A549 (cell line): Measurements from ENCODE around the gene TEX2. TPM values are rescaled to one million over a fixed set of nuclear protein-coding genes. Genes with fewer than 3 reads are reported as not detected.

ENCODE experiments used
- ATAC-seq, 2 experiments: fragments of 200-7000 bp in 1 of 2; fragments of >200 bp in 1 of 2; cut with Nextera tagmentation in 1 of 2; cut with Tn5 transposase in 1 of 2; 3 replicates each; pipeline versions ENCODE4 v1.8.0 to v1.9.1; 2018 to 2020; ENCODE audit warnings: mild to moderate bottlenecking in 1 of 2, moderate library complexity in 1 of 2
- CTCF ChIA-PET: fragments of 300-600 bp; sonication (Branson Sonifier 250); formaldehyde crosslinking; extraction: SDS; loops from one replicate; lab custom pipeline; 2021; ENCODE audit warnings: antibody characterized with exemption, inconsistent platforms; lab: Yijun Ruan, JAX
- POLR2A ChIA-PET: fragments of 350-600 bp; formaldehyde crosslinking; extraction: SDS; loops from one replicate; lab custom pipeline; 2021; ENCODE audit warnings: antibody characterized with exemption, inconsistent platforms; lab: Yijun Ruan, JAX
- DNase-seq, 2 experiments: peaks; one replicate each; pipeline versions ENCODE4 v3.0.0 to v3.0.0-alpha.2; 2011 to 2016; ENCODE audit warnings: low read depth in 1 of 2, low spot score in 1 of 2
- FAIRE-seq: peaks from 2 replicates; lab custom pipeline; 2011; peaks lifted over from hg19 to GRCh38; lab: Jason Lieb, UNC
- H3K27ac ChIP-seq, 2 experiments: fragments of >200 bp; sonication (Bioruptor Twin); formaldehyde crosslinking; 3 replicates each; pipeline ENCODE4 v1.5.1; 2016 to 2017
- H3K4me1 ChIP-seq: fragments of >200 bp; sonication (Bioruptor Twin); formaldehyde crosslinking; 3 replicates; pipeline ENCODE4 v1.6.1; 2016
- H3K4me2 ChIP-seq: fragments of >200 bp; sonication (Bioruptor Twin); formaldehyde crosslinking; 3 replicates; pipeline ENCODE4 v1.6.1; 2016
- H3K4me3 ChIP-seq: fragments of >200 bp; sonication (Bioruptor Twin); formaldehyde crosslinking; 3 replicates; pipeline ENCODE4 v1.5.1; 2016
- H3K9me3 ChIP-seq: fragments of >200 bp; sonication (Bioruptor Twin); formaldehyde crosslinking; 3 replicates; pipeline ENCODE4 v1.6.1; 2016
- BHLHE40 ChIP-seq: IDR thresholded peaks from 2 replicates; pipeline ENCODE4 v1.6.1; 2012; ENCODE audit warnings: low read depth, low read length, inconsistent platforms
- CBX8 ChIP-seq: fragments of 200-600 bp; sonication (generic); IDR thresholded peaks from 2 replicates; pipeline ENCODE4 v1.6.1; 2016
- CEBPB ChIP-seq, 2 experiments: fragments of >200 bp in 1 of 2; sonication (Bioruptor Twin) in 1 of 2; formaldehyde crosslinking in 1 of 2; IDR thresholded peaks; 2 replicates each; pipeline ENCODE4 v1.6.1; 2012 to 2016
- EHMT2 ChIP-seq: fragments of 200-600 bp; sonication (generic); IDR thresholded peaks from 2 replicates; pipeline ENCODE4 v1.6.1; 2016; ENCODE audit warnings: antibody characterized with exemption, low read depth, mild to moderate bottlenecking, moderate library complexity
- EP300 ChIP-seq, 2 experiments: fragments of >200 bp; sonication (Bioruptor Twin); formaldehyde crosslinking; IDR thresholded peaks; 2 replicates in 1 of 2; 3 replicates in 1 of 2; pipeline ENCODE4 v1.6.1; 2016 to 2017
- FOSB ChIP-seq: fragments of 250-450 bp; sonication (Bioruptor Pico); IDR thresholded peaks from 2 replicates; pipeline ENCODE4 v1.5.0; 2020; ENCODE audit warnings: mild to moderate bottlenecking, moderate library complexity
- FOXS1 ChIP-seq: fragments of 250-450 bp; sonication (Bioruptor Pico); IDR thresholded peaks from 2 replicates; pipeline ENCODE4 v1.5.0; 2020; ENCODE audit warnings: mild to moderate bottlenecking, moderate library complexity
- GATA3 ChIP-seq: IDR thresholded peaks from 2 replicates; pipeline ENCODE4 v1.6.1; 2012; ENCODE audit warnings: borderline replicate concordance
- HOXA7 ChIP-seq: fragments of 250-450 bp; sonication (Bioruptor Pico); IDR thresholded peaks from 2 replicates; pipeline ENCODE4 v1.5.0; 2020; ENCODE audit warnings: mild to moderate bottlenecking, moderate library complexity
- HOXB5 ChIP-seq: fragments of 250-450 bp; sonication (Bioruptor Pico); IDR thresholded peaks from 2 replicates; pipeline ENCODE4 v1.5.0; 2020; ENCODE audit warnings: mild to moderate bottlenecking, moderate library complexity
- JUNB ChIP-seq: fragments of >200 bp; sonication (Bioruptor Twin); formaldehyde crosslinking; IDR thresholded peaks from 2 replicates; pipeline ENCODE4 v1.6.1; 2016
- MAFK ChIP-seq: fragments of 450-650 bp; IDR thresholded peaks from 2 replicates; pipeline ENCODE4 v1.6.1; 2014; ENCODE audit not compliant: partially characterized antibody
- MAZ ChIP-seq: fragments of 150-350 bp; IDR thresholded peaks from 2 replicates; pipeline ENCODE4 v1.6.1; 2014; ENCODE audit warnings: antibody characterized with exemption, low read depth, low read length, borderline replicate concordance
- PHF8 ChIP-seq: fragments of 200-600 bp; sonication (generic); IDR thresholded peaks from 2 replicates; pipeline ENCODE4 v1.6.1; 2016; ENCODE audit warnings: low read depth, mild to moderate bottlenecking, antibody characterized with exemption, moderate library complexity, borderline replicate concordance
- POLR2A ChIP-seq: IDR thresholded peaks from 2 replicates; pipeline ENCODE4 v1.6.1; 2012; ENCODE audit warnings: mild to moderate bottlenecking, low read length
- POLR2AphosphoS2 ChIP-seq: conservative IDR thresholded peaks from 2 replicates; pipeline ENCODE4 v1.6.1; 2012; ENCODE audit warnings: low read length, improper control_type of control experiment, inconsistent platforms
- RCOR1 ChIP-seq: fragments of 150-350 bp; IDR thresholded peaks from 2 replicates; pipeline ENCODE4 v1.6.1; 2014; ENCODE audit warnings: antibody characterized with exemption, low read length, low read depth
- SREBF2 ChIP-seq: fragments of 450-650 bp; IDR thresholded peaks from 2 replicates; pipeline ENCODE4 v1.6.1; 2014; ENCODE audit warnings: mild to moderate bottlenecking, moderate library complexity
- ZNF302 ChIP-seq: fragments of 250-450 bp; sonication (Bioruptor Pico); IDR thresholded peaks from 2 replicates; pipeline ENCODE4 v1.9.0; 2021; ENCODE audit warnings: inconsistent platforms, mild to moderate bottlenecking, moderate library complexity
- ZSCAN20 ChIP-seq: fragments of 250-450 bp; sonication (Bioruptor Pico); IDR thresholded peaks from 2 replicates; pipeline ENCODE4 v1.8.0; 2022; ENCODE audit warnings: mild to moderate bottlenecking, moderate library complexity
- WGBS: methylation state at CpG from one replicate; pipeline ENCODE4 v1.1.6; 2017; ENCODE audit errors: missing lambda C conversion rate; 5-methylcytosine and 5-hydroxymethylcytosine counted together
- polyA plus RNA-seq, 4 experiments: library from polyadenylated mRNA; depleted of rRNA in 3 of 4; stranded (reverse); fragments of >200 nt; fragmentation: RNase III in 1 of 4; extraction: RNeasy Plus Mini Kit Qiagen cat#74134 plus additional on column Dnase treatment in 1 of 4; gene quantifications; 2 replicates in 3 of 4; 3 replicates in 1 of 4; pipeline ENCODE4 v1.2.3, GENCODE V29; 2011 to 2017
- TF ChIP-seq, protein P1 (sequence below): fragments of 250-450 bp; sonication (Bioruptor Pico); IDR thresholded peaks from 2 replicates; pipeline ENCODE4 v1.5.0; 2021; ENCODE audit warnings: mild to moderate bottlenecking, moderate library complexity, borderline replicate concordance
- TF ChIP-seq, protein P2 (sequence below): fragments of 150-350 bp; IDR thresholded peaks from 2 replicates; pipeline ENCODE4 v1.6.1; 2014; ENCODE audit warnings: low read depth, mild to moderate bottlenecking, low read length
- TF ChIP-seq, protein P3 (sequence below): fragments of 450-650 bp; IDR thresholded peaks from 2 replicates; pipeline ENCODE4 v1.6.1; 2014; ENCODE audit warnings: antibody characterized with exemption
- TF ChIP-seq, protein P4 (sequence below): fragments of >200 bp; sonication (Bioruptor Twin); formaldehyde crosslinking; IDR thresholded peaks from 3 replicates; pipeline ENCODE4 v1.6.1; 2016

The TEX2 gene
- polyA plus RNA-seq, 2 of the 4 experiments (the other 2 are of a cell fraction), result 9.3 to 16.2 TPM

DNA sequence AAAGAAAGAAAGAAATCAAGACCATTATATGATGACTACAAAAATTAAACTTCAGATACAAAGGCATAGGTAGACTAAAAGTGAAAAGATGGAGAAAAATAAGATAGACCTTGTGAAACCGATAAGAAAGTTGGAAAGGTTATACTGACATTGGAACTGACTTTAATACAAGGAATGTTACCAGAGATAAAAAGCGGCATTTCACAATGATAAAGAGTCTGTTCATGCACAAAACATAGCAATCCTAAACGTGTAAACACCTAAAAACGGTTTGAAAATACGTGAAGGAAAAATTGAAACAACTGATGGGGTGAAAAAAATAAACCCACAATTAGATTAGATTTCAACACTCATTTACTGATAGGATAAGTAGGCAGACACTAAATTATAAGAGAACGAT lies 123.5 kb downstream of the TEX2 start:
- TF ChIP-seq ZSCAN20 (CRISPR knock-in tag), result no peak
- TF ChIP-seq CBX8, result no peak
- no peak for TF ChIP-seq FOXS1 (CRISPR knock-in tag)
- no peak for TF ChIP-seq SREBF2
- TF ChIP-seq GATA3, result no peak
- no peak for TF ChIP-seq EHMT2
- no peak for TF ChIP-seq BHLHE40
- no peak for TF ChIP-seq ZNF302 (CRISPR knock-in tag)
- no peak for TF ChIP-seq MAZ
- TF ChIP-seq, protein P1, sequence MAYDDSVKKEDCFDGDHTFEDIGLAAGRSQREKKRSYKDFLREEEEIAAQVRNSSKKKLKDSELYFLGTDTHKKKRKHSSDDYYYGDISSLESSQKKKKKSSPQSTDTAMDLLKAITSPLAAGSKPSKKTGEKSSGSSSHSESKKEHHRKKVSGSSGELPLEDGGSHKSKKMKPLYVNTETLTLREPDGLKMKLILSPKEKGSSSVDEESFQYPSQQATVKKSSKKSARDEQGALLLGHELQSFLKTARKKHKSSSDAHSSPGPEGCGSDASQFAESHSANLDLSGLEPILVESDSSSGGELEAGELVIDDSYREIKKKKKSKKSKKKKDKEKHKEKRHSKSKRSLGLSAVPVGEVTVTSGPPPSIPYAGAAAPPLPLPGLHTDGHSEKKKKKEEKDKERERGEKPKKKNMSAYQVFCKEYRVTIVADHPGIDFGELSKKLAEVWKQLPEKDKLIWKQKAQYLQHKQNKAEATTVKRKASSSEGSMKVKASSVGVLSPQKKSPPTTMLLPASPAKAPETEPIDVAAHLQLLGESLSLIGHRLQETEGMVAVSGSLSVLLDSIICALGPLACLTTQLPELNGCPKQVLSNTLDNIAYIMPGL (CRISPR knock-in tag), result no peak
- ATAC-seq (no peak), FAIRE-seq (no peak), DNase-seq (no peak)
- no peak overlapping the region for H3K4me2 ChIP-seq
- H3K9me3 ChIP-seq, result no peaks in the 10 kb centered on the region
- no peak overlapping the region for H3K4me3 ChIP-seq
- ChIA-PET CTCF (interaction anchor here (1.3 to 6.0 kb wide), 5 partner anchors 110 to 228 kb away, joined by 4 to 43 read pairs (median 5); partner anchors contain the start of genes CSHL1 and GH1), POLR2A (no interaction called here)
- no peak overlapping the region for H3K27ac ChIP-seq
- WGBS, result 59% methylated on average over 6 of the region's 6 CpGs
- peaks cover 3% of the 10 kb centered on the region; the same call in 2 of the 3 replicates for H3K4me1 ChIP-seq

DNA sequence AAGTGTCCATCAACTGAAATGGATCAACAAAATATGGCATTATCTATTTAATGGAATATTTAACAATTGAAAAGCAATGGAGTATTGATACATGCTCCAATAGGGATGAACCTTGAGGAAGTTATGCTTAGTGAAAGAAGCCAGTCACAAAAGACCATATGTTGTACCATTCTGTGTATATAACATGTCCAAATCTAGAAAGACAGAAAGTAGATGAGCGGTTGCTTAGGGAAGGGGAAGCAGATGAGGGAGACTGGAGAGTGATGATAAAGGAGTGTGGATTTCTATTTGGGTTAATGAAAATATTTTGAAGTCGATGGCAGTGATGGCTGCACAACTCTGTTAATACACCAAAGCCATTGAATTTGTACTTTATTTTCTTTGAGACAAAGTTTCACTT lies 124.6 kb downstream of the TEX2 start:
- FAIRE-seq, result no peak

DNA sequence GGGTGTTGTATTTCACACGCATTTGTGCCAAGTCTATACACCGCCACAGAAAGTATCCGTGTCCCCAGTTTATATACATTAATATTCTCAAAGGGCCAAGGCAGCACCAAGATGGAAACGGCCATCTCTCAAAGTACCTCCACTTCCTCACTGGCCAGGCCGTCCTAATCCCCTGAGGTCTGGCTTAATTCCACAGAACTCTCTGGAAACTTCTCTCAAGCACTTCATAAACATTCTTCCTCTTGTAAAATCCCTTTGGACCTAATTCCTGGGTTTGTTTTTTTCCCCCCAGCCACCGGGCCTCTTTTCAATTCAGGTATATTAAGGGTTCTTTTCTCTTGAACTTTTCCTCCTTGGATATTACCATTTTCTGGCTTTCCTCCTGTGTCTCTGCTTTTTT lies 128.1 kb downstream of the TEX2 start:
- no peaks in the 10 kb centered on the region for H3K9me3 ChIP-seq
- no peak overlapping the region for H3K4me2 ChIP-seq
- 68% methylated on average over 6 of the region's 6 CpGs for WGBS
- no peak for TF ChIP-seq ZSCAN20 (CRISPR knock-in tag)
- TF ChIP-seq, protein P2, sequence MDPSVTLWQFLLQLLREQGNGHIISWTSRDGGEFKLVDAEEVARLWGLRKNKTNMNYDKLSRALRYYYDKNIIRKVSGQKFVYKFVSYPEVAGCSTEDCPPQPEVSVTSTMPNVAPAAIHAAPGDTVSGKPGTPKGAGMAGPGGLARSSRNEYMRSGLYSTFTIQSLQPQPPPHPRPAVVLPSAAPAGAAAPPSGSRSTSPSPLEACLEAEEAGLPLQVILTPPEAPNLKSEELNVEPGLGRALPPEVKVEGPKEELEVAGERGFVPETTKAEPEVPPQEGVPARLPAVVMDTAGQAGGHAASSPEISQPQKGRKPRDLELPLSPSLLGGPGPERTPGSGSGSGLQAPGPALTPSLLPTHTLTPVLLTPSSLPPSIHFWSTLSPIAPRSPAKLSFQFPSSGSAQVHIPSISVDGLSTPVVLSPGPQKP, result no peak
- no peak for TF ChIP-seq SREBF2
- TF ChIP-seq EP300 (IDR thresholded peaks at IDR 0.05), result no peak
- TF ChIP-seq, protein P3, sequence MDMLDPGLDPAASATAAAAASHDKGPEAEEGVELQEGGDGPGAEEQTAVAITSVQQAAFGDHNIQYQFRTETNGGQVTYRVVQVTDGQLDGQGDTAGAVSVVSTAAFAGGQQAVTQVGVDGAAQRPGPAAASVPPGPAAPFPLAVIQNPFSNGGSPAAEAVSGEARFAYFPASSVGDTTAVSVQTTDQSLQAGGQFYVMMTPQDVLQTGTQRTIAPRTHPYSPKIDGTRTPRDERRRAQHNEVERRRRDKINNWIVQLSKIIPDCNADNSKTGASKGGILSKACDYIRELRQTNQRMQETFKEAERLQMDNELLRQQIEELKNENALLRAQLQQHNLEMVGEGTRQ, result no peak
- TF ChIP-seq HOXA7 (CRISPR knock-in tag), result no peak
- POLR2A ChIA-PET, result no interaction called here
- no peak overlapping the region for H3K27ac ChIP-seq
- H3K4me3 ChIP-seq, result no peak overlapping the region
- CTCF ChIA-PET, result interaction anchor here (0.7 to 29.0 kb wide), 25 partner anchors 10 to 276 kb away, joined by 3 to 863 read pairs (median 24); partner anchors contain the start of genes CSHL1, GH1, ICAM2 and PRR29
- peaks cover 6% of the 10 kb centered on the region for H3K4me1 ChIP-seq
- DNase-seq, result no peak
- FAIRE-seq, result no peak
- ATAC-seq, result no peak

More for the DNA sequence above, 124.6 kb downstream of the TEX2 start:
- 76% methylated on average over 2 of the region's 2 CpGs for WGBS
- no peak for TF ChIP-seq SREBF2
- no peak for TF ChIP-seq JUNB
- no peak for TF ChIP-seq PHF8
- TF ChIP-seq MAFK, result no peak
- TF ChIP-seq POLR2A, result no peak
- no peak for TF ChIP-seq RCOR1
- TF ChIP-seq, protein P4, sequence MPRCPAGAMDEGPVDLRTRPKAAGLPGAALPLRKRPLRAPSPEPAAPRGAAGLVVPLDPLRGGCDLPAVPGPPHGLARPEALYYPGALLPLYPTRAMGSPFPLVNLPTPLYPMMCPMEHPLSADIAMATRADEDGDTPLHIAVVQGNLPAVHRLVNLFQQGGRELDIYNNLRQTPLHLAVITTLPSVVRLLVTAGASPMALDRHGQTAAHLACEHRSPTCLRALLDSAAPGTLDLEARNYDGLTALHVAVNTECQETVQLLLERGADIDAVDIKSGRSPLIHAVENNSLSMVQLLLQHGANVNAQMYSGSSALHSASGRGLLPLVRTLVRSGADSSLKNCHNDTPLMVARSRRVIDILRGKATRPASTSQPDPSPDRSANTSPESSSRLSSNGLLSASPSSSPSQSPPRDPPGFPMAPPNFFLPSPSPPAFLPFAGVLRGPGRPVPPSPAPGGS, result no peak
- TF ChIP-seq ZSCAN20 (CRISPR knock-in tag), result no peak
- no peak for TF ChIP-seq FOSB
- no peak for TF ChIP-seq POLR2AphosphoS2
- TF ChIP-seq ZNF302 (CRISPR knock-in tag), result no peak
- TF ChIP-seq HOXB5 (CRISPR knock-in tag), result no peak
- no peak for TF ChIP-seq HOXA7 (CRISPR knock-in tag)
- no peak for TF ChIP-seq CEBPB (IDR thresholded peaks at IDR 0.05)
- DNase-seq, result no peak
- H3K9me3 ChIP-seq, result no peaks in the 10 kb centered on the region
- no peak overlapping the region for H3K4me3 ChIP-seq
- ATAC-seq, result no peak
- CTCF ChIA-PET, result interaction anchor here (0.7 to 6.0 kb wide), 5 partner anchors 100 to 227 kb away, joined by 3 to 43 read pairs (median 4); partner anchors contain the start of genes CSHL1 and GH1
- H3K4me1 ChIP-seq, result no peaks in the 10 kb centered on the region
- H3K27ac ChIP-seq, result no peak overlapping the region
- POLR2A ChIA-PET, result no interaction called here
- H3K4me2 ChIP-seq, result no peak overlapping the region
